ENCODE results near the gene DGKE. TPM values are rescaled to one million over a fixed set of nuclear protein-coding genes. Genes with fewer than 3 reads are reported as not detected.

The DGKE gene
- total and polyA plus RNA-seq, 2 of the 13 experiments (the other 11 are each of a cell fraction or from before 2014, with no cell fraction given) = 3.2 to 5.3 TPM

- TF ChIP-seq CHCHD3 (CRISPR knock-in tag; IDR thresholded peaks at IDR 0.05) (peak; percentile 95), TEAD3 (CRISPR knock-in tag; optimal IDR thresholded peaks at IDR 0.05; ENCODE audit: borderline replicate concordance) (peak; percentile 3), CBX2 (IDR thresholded peaks at IDR 0.05; ENCODE audit: low read depth, low read length) (no peak), CBX2 (CRISPR knock-in tag; IDR thresholded peaks at IDR 0.05; ENCODE audit: low read depth) (peak; percentile 57; the same call in 1 of the 2 replicates), ZNF646 (CRISPR knock-in tag; IDR thresholded peaks at IDR 0.05) (0 out of 2 replicates have a peak, but pooled peaks have one; percentile 41), ARHGAP35 (CRISPR knock-in tag; IDR thresholded peaks at IDR 0.05; ENCODE audit: borderline replicate concordance) (peak; percentile 73; the same call in 1 of the 2 replicates), MAX (IDR thresholded peaks at IDR 0.05) (peak; percentile 82), SP5 (CRISPR knock-in tag; IDR thresholded peaks at IDR 0.05; ENCODE audit: borderline replicate concordance, low read depth) (peak; percentile 18; the same call in 1 of the 2 replicates), ZNF724P (CRISPR knock-in tag; IDR thresholded peaks at IDR 0.05; ENCODE audit: borderline replicate concordance) (peak; percentile 50; the same call in 1 of the 2 replicates), ZNF296 (CRISPR knock-in tag; conservative IDR thresholded peaks at IDR 0.05) (peak; percentile 18; the same call in 1 of the 2 replicates)
Observed at GRCh38 chr17:56834380-56835263, 671 bp downstream of the DGKE start (continued).

Data from HepG2 (cell line).